ENCODE data around the gene MYO1D. TPM values are rescaled to one million over a fixed set of nuclear protein-coding genes. Genes with fewer than 3 reads are reported as not detected.

The MYO1D gene
- total RNA-seq, 1 donor from 2014 or later = 73.3 TPM

GRCh38 chr17:32523827-32524552 lies 352.9 kb downstream of the MYO1D start:
- ATAC-seq (no peak), DNase-seq (no peak)
- no peak for TF ChIP-seq CTCF (IDR thresholded peaks at IDR 0.05)
- Histone ChIP-seq H3K4me3 (no peak overlapping the region), H3K4me1 (peaks cover 14% of the 10 kb centered on the region), H3K27ac (no peak overlapping the region), H3K27me3 (no peaks in the 10 kb centered on the region), H3K9me3 (no peaks in the 10 kb centered on the region), H3K36me3 (no peaks in the 10 kb centered on the region)
- intact Hi-C loops (cut with DNase I) = no loop called here

GRCh38 chr17:32523017-32523680 lies 353.8 kb downstream of the MYO1D start:
- no peaks in the 10 kb centered on the region for H3K36me3 ChIP-seq
- H3K27ac ChIP-seq = no peak overlapping the region
- no peaks in the 10 kb centered on the region for H3K27me3 ChIP-seq
- no peaks in the 10 kb centered on the region for H3K9me3 ChIP-seq
- no peak for TF ChIP-seq CTCF (IDR thresholded peaks at IDR 0.05)
- intact Hi-C loops (cut with DNase I) = no loop called here
- no peak for ATAC-seq
- H3K4me1 ChIP-seq = peaks cover 18% of the 10 kb centered on the region
- H3K4me3 ChIP-seq = no peak overlapping the region
- DNase-seq = no peak

- no peaks in the 10 kb centered on the region for H3K27me3 ChIP-seq
- H3K4me1 ChIP-seq = peaks cover 18% of the 10 kb centered on the region
- intact Hi-C loops (cut with DNase I) = no loop called here
- no peaks in the 10 kb centered on the region for H3K9me3 ChIP-seq
- H3K4me3 ChIP-seq = no peak overlapping the region
- DNase-seq = no peak
- no peak for ATAC-seq
- no peak overlapping the region for H3K27ac ChIP-seq
- TF ChIP-seq CTCF (IDR thresholded peaks at IDR 0.05) = no peak
- H3K36me3 ChIP-seq = no peaks in the 10 kb centered on the region
These were observed 356.1 kb downstream of the MYO1D start for GRCh38 chr17:32520737-32521404.

GRCh38 chr17:32520104-32520701 lies 356.7 kb downstream of the MYO1D start:
- TF ChIP-seq CTCF (IDR thresholded peaks at IDR 0.05) = no peak
- no peak for DNase-seq
- Histone ChIP-seq H3K27me3 (no peaks in the 10 kb centered on the region), H3K27ac (peak overlapping the region; percentile 14), H3K36me3 (no peaks in the 10 kb centered on the region), H3K9me3 (no peaks in the 10 kb centered on the region), H3K4me3 (peak overlapping the region; percentile 45), H3K4me1 (peaks cover 18% of the 10 kb centered on the region)
- intact Hi-C loops (cut with DNase I) = no loop called here
- peak; percentile 45 for ATAC-seq

GRCh38 chr17:32519228-32520103 lies 357.5 kb downstream of the MYO1D start:
- intact Hi-C loops (cut with DNase I) = no loop called here
- H3K4me1 ChIP-seq = peaks cover 18% of the 10 kb centered on the region
- H3K4me3 ChIP-seq = peak overlapping the region; percentile 45
- DNase-seq = peak; percentile 72
- H3K36me3 ChIP-seq = no peaks in the 10 kb centered on the region
- ATAC-seq = peak; percentile 74
- peak overlapping the region; percentile 14 for H3K27ac ChIP-seq
- no peak for TF ChIP-seq CTCF (IDR thresholded peaks at IDR 0.05)
- H3K9me3 ChIP-seq = no peaks in the 10 kb centered on the region
- H3K27me3 ChIP-seq = no peaks in the 10 kb centered on the region

Data from upper lobe of right lung (tissue), 1 donor.